Mesodermal cell (in vitro differentiated cells): ENCODE data around the gene SPECC1.
A peak's percentile ranks its signal among the peaks of the same experiment; 100 is the strongest.

ENCODE experiments used
- H3K27ac ChIP-seq: 2 replicates; pipeline ENCODE4 v1.7.0; 2013; ENCODE audit warnings: mild to moderate bottlenecking, low read depth, low read length, moderate library complexity; ENCODE audit not compliant: severe bottlenecking
- H3K36me3 ChIP-seq: 2 replicates; pipeline ENCODE4 v1.7.1; 2013; ENCODE audit warnings: mild to moderate bottlenecking, low read length, moderate library complexity; ENCODE audit not compliant: control insufficient read depth, insufficient read depth
- H3K4me1 ChIP-seq: one replicate; pipeline ENCODE4 v1.7.1; 2013; ENCODE audit warnings: mild to moderate bottlenecking, low read length; ENCODE audit not compliant: insufficient read depth, control insufficient read depth, poor library complexity, severe bottlenecking
- H3K4me3 ChIP-seq: 2 replicates; pipeline ENCODE4 v1.7.0; 2013; ENCODE audit warnings: low read length, control low read depth, mild to moderate bottlenecking; ENCODE audit not compliant: insufficient read depth, poor library complexity, severe bottlenecking; ENCODE audit errors: extremely low read depth
- H3K9me3 ChIP-seq: 2 replicates; pipeline ENCODE4 v1.7.1; 2013; ENCODE audit warnings: mild to moderate bottlenecking, low read length, moderate library complexity; ENCODE audit not compliant: control insufficient read depth
- WGBS, 2 experiments: methylation state at CpG; one replicate each; pipeline ENCODE4 v1.1.5; 2013; ENCODE audit warnings: missing lambda C conversion rate in 2 of 2; ENCODE audit not compliant: insufficient coverage in 2 of 2; 5-methylcytosine and 5-hydroxymethylcytosine counted together

The SPECC1 gene

GRCh38 chr17:20279631-20280030, 270.5 kb downstream of the SPECC1 start:
- no peak overlapping the region for H3K27ac ChIP-seq
- H3K36me3 ChIP-seq: peaks cover 28% of the 10 kb centered on the region
- H3K9me3 ChIP-seq: no peaks in the 10 kb centered on the region
- peaks cover 3% of the 10 kb centered on the region for H3K4me1 ChIP-seq
- no peak overlapping the region for H3K4me3 ChIP-seq
- WGBS, 2 experiments: 90 to 98% methylated on average over 3 of the region's 3 CpGs

- 92 to 96% methylated on average over 5 to 6 of the region's 6 CpGs for WGBS, 2 experiments
- H3K4me3 ChIP-seq: no peak overlapping the region
- peaks cover 3% of the 10 kb centered on the region for H3K4me1 ChIP-seq
- H3K9me3 ChIP-seq: no peaks in the 10 kb centered on the region
- peaks cover 32% of the 10 kb centered on the region for H3K36me3 ChIP-seq
- no peak overlapping the region for H3K27ac ChIP-seq
Observed at GRCh38 chr17:20280051-20280450, 270.9 kb downstream of the SPECC1 start.

DNA sequence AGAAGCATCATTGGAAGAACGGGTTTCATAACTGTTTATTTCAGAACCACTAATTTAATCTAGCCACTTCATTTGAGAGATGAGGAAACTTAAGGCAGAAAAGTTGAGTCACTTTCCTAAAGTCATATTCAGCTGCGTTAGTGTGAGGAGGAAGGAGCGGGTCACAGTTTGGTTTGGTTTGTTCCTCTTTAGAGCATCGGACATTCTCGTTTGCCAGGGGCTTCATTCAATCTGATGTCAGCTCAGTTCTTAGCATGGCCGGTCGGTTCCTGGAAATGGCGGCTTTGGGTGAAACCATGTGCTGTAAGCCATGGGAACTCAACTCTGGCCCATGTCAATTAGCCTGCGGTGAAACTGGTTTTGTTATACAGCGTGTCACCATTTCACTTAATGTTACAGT, 271.7 kb downstream of the SPECC1 start:
- peaks cover 38% of the 10 kb centered on the region for H3K36me3 ChIP-seq
- WGBS, 2 experiments: 95 to 99% methylated on average over 6 to 7 of the region's 10 CpGs
- H3K27ac ChIP-seq: no peak overlapping the region
- no peak overlapping the region for H3K4me3 ChIP-seq
- H3K4me1 ChIP-seq: peaks cover 3% of the 10 kb centered on the region
- no peaks in the 10 kb centered on the region for H3K9me3 ChIP-seq

GRCh38 chr17:20281860-20282259, 272.7 kb downstream of the SPECC1 start:
- WGBS, 2 experiments: 92 to 95% methylated on average over 11 of the region's 11 CpGs
- no peaks in the 10 kb centered on the region for H3K9me3 ChIP-seq
- peak overlapping the region; percentile 36 for H3K27ac ChIP-seq

GRCh38 chr17:20282526-20283308, 273.6 kb downstream of the SPECC1 start:
- WGBS, 2 experiments: 94 to 95% methylated on average over 8 to 9 of the region's 9 CpGs
- no peak overlapping the region for H3K27ac ChIP-seq
- H3K4me1 ChIP-seq: peaks cover 3% of the 10 kb centered on the region
- peaks cover 53% of the 10 kb centered on the region for H3K36me3 ChIP-seq
- no peak overlapping the region for H3K4me3 ChIP-seq
- no peaks in the 10 kb centered on the region for H3K9me3 ChIP-seq

More at GRCh38 chr17:20281860-20282259, 272.7 kb downstream of the SPECC1 start:
- Histone ChIP-seq H3K4me1 (peaks cover 3% of the 10 kb centered on the region), H3K36me3 (peaks cover 48% of the 10 kb centered on the region), H3K4me3 (no peak overlapping the region)

DNA sequence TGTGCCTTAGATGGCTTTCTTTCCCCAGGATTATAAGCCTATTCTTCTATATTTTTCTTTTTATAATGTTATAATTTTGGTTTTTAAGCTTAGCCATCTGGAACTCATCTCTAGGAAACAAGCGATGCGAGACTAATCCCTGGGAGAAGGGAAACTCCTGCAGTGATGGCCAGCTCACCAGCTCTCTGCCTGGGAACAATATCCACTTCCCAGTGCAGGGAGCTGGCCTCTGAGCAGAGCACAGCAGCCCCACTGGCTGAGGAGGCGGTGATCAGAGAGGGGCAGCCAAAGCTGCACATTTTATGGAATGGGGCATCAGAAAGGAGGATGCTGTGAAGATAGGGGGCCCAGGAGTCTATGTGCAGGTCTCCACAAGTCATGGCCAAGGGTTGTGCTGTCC, 274.9 kb downstream of the SPECC1 start:
- peaks cover 61% of the 10 kb centered on the region for H3K36me3 ChIP-seq
- H3K27ac ChIP-seq: peak overlapping the region; percentile 67
- H3K9me3 ChIP-seq: no peaks in the 10 kb centered on the region
- 82% methylated on average over 3 of the region's 3 CpGs; no CpG with 5 or more reads in 1 of the 2 experiments for WGBS, 2 experiments
- no peaks in the 10 kb centered on the region for H3K4me1 ChIP-seq
- no peak overlapping the region for H3K4me3 ChIP-seq

DNA sequence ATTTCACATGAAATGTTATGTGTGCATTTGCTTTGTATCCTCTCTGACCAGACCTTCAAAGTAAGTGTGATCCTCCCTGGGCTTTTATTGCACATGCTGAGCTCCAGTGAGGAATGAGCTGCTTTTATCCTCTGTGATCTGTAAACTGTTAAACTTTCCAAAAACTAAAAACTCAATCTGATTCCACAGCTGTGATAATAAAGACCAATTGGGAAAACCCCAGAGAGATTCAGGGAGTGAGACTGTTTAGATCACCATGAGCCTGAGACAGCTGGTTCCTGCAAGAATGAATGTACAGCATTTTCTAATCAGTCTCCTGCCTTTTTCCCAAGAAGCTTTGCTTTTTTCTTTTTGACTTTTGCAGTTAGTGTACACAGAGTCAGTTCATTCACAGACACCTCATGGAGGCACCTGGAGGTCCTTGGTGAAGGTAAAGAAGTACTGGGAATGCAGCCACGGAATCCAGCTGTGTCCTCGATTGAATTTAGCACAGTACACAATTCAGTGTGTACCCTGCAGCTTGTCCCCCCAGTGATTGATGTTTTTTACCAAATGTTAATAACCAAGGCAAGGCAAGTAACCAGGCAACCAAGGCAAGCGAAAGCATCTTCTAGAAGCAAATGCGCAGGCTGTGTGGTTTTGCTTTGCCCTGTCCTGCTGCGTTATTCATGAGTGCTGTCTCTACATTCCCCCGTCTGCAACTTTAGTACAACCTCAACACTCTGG, 275.6 kb downstream of the SPECC1 start:
- no peaks in the 10 kb centered on the region for H3K4me1 ChIP-seq
- H3K36me3 ChIP-seq: peaks cover 62% of the 10 kb centered on the region
- no peaks in the 10 kb centered on the region for H3K9me3 ChIP-seq
- H3K27ac ChIP-seq: peak overlapping the region; percentile 67
- H3K4me3 ChIP-seq: no peak overlapping the region
- WGBS, 2 experiments: 95 to 100% methylated on average over 4 to 5 of the region's 6 CpGs

DNA sequence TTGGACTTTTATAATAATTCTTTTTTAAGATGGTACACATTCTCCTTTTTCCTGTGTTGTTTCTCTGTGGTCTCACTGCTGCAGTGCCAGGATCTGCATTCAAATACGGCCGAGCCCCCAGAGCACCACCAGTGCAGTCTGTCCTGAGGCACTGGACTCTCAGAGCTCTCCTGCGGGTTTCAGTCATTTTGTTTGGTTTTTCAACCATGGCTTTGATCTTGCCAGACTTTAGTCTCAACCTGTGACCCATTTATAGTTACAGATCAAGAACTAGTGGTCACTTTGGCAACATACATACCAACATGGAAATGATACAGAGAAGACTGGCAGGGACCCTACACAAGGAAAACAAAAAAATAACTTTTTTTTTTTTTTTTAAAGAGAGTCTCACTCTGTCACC, 280.8 kb downstream of the SPECC1 start:
- H3K4me1 ChIP-seq: no peaks in the 10 kb centered on the region
- H3K27ac ChIP-seq: no peak overlapping the region
- H3K36me3 ChIP-seq: peaks cover 41% of the 10 kb centered on the region
- no peak overlapping the region for H3K4me3 ChIP-seq
- WGBS, 2 experiments: 90 to 95% methylated on average over 3 of the region's 3 CpGs
- H3K9me3 ChIP-seq: no peaks in the 10 kb centered on the region

DNA sequence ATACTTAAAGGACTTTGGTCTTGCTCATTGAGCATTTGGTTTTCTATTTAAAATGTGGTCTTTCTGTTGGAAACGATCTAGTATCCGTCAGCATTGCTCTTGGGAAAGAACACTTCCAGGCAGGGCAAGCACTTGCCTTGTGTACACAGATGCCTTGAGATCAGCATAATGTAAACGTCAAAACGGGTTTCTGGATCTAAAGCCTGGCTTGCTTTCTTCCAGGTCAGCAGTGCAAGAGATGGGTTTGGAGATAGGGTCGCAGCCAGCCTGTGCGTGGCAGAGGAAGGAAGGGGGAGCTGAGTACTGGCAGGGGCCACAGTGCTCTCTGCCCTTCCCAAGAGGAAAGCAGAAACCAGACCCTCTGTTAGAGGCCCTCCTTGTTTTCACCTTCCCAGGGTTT, 282.7 kb downstream of the SPECC1 start:
- Histone ChIP-seq H3K4me1 (no peaks in the 10 kb centered on the region), H3K36me3 (peaks cover 27% of the 10 kb centered on the region), H3K4me3 (no peak overlapping the region), H3K9me3 (no peaks in the 10 kb centered on the region), H3K27ac (peak overlapping the region; percentile 73)
- WGBS, 2 experiments: 73 to 93% methylated on average over 4 to 6 of the region's 6 CpGs

GRCh38 chr17:20293501-20293900, 284.3 kb downstream of the SPECC1 start:
- no peak overlapping the region for H3K4me3 ChIP-seq
- 93 to 100% methylated on average over 1 of the region's 2 CpGs for WGBS, 2 experiments
- H3K36me3 ChIP-seq: peaks cover 32% of the 10 kb centered on the region
- H3K27ac ChIP-seq: no peak overlapping the region
- H3K4me1 ChIP-seq: no peaks in the 10 kb centered on the region
- H3K9me3 ChIP-seq: no peaks in the 10 kb centered on the region

- H3K4me1 ChIP-seq: no peaks in the 10 kb centered on the region
- WGBS, 2 experiments: 100% methylated on average over 3 to 4 of the region's 6 CpGs
- H3K9me3 ChIP-seq: no peaks in the 10 kb centered on the region
Observed at GRCh38 chr17:20294120-20294519, 285.0 kb downstream of the SPECC1 start.

More at GRCh38 chr17:20294120-20294519, 285.0 kb downstream of the SPECC1 start:
- Histone ChIP-seq H3K4me3 (no peak overlapping the region), H3K27ac (no peak overlapping the region), H3K36me3 (peaks cover 33% of the 10 kb centered on the region)
